Body of pancreas (tissue), 4 donors: Measurements from ENCODE around the gene PLCB1.

Experiments
- POLR2A ChIP-seq, 3 donors: fragments of 450-650 bp; IDR thresholded peaks; one replicate each; pipeline ENCODE4 v1.6.1; 2016; ENCODE audit warnings: antibody characterized with exemption in 3 of 3, mild to moderate bottlenecking in 2 of 3
- TF ChIP-seq, protein P1 (sequence below), 7 experiments: fragments of 450-650 bp in 4 of 7; fragments of 200-600 bp in 3 of 7; sonication (generic) in 3 of 7; IDR thresholded peaks; one replicate each; pipeline ENCODE4 v1.5.1; 2016 to 2019; ENCODE audit warnings: antibody characterized with exemption in 7 of 7

DNA sequence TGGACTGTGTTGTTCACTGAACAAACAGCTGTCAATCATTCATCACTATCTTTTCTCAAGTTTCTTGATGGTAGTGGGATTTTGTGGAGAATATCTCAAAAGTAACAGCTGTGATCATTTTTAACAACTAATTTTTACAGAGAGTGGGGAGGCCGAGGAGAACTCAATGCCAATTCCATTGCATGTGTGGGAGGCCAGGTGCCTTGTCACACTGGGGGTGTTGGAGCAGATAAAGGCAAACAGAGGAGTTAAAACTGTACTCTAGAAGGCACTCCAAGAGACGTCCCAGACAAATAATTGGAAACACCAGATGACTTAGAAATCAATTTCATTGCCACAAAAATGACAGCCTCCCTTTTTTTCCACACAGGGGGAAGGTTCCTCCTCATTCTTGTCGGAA is 669.6 kb downstream of the PLCB1 start:
- TF ChIP-seq, protein P1, sequence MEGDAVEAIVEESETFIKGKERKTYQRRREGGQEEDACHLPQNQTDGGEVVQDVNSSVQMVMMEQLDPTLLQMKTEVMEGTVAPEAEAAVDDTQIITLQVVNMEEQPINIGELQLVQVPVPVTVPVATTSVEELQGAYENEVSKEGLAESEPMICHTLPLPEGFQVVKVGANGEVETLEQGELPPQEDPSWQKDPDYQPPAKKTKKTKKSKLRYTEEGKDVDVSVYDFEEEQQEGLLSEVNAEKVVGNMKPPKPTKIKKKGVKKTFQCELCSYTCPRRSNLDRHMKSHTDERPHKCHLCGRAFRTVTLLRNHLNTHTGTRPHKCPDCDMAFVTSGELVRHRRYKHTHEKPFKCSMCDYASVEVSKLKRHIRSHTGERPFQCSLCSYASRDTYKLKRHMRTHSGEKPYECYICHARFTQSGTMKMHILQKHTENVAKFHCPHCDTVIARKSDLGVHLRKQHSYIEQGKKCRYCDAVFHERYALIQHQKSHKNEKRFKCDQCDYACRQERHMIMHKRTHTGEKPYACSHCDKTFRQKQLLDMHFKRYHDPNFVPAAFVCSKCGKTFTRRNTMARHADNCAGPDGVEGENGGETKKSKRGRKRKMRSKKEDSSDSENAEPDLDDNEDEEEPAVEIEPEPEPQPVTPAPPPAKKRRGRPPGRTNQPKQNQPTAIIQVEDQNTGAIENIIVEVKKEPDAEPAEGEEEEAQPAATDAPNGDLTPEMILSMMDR (IDR thresholded peaks at IDR 0.05), result no peak
- no peak for TF ChIP-seq POLR2A (IDR thresholded peaks at IDR 0.05)
